ENCODE measurements around the gene LRRN4.
A peak's percentile ranks its signal among the peaks of the same experiment; 100 is the strongest.

The LRRN4 gene

DNA sequence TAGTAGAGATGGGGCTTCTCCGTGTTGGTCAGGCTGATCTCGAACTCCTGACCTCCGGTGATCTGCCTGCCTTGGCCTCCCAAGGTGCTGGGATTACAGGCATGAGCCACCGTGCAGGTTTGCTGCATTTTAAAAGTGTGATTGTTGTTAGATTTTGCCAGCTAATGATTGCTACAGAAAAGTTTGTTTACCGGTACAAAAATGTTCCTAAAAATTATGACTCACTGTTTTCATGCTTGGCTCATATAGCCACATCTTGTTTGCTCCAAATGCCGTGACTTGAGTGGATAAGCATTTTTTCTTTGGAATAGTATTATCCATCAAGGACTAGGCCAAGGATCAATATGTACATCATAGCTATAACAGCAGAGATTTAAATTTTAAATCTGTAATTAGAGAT lies 24.3 kb downstream of the LRRN4 start:
- no peak for DNase-seq

DNA sequence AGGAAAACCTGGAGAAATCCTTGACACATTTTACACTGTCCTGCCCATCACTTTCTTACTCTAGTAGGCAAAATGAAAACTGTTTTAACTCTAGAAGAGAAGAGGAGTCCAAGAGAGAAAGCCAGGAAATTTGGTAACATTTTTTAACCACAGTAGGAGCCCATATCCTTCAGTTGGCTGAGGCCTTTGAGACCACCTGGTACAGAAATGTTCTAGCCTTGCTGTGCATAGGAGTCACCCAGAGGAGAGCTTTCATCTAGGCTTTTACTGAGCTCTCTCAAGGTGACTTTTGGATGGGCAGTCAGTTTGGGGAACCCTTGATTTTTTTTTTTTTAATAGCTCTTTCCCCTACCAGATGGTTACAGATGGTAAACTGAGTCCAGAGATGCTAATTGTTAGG lies 25.0 kb downstream of the LRRN4 start:
- no peak for DNase-seq

DNA sequence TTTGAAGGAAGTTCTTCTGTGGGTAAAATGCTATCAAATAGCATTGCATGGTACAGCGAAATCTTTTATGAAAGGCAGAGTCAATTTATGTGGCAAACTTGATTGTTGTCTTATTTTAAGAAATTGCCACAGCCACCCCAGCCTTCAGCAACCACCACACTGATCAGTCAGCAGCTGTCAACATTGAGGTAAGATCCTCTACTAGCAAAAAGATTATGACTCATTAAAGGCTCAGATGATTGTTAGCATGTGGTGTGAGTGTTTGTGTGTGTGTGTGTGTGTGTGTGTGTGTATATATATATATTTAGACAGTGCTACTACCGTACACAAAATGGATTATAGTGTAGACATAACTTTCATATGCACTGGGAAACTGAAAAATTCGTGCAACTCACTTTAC lies 27.8 kb downstream of the LRRN4 start:
- DNase-seq, result peak in 1 of 5 experiments; percentile 81

DNA sequence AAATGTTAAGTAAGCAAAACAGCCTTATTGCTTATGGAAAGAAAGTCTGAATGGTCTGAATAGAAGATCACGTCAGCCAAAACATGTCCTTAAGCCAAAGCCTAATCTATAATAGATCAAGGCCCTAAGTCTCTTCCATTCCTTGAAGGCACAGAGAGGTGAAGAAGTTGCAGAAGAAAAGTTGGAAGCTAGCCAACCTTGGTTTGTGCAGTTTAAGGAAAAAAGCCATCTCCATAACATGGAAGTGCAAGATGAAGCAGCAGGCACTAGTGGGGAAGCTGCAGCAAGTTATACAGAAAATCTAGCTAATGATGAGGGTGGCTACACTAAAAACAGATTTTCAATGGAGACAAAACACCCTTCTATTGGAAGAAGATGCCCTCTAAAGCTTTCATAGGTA lies 29.1 kb downstream of the LRRN4 start:
- DNase-seq, result no peak

DNA sequence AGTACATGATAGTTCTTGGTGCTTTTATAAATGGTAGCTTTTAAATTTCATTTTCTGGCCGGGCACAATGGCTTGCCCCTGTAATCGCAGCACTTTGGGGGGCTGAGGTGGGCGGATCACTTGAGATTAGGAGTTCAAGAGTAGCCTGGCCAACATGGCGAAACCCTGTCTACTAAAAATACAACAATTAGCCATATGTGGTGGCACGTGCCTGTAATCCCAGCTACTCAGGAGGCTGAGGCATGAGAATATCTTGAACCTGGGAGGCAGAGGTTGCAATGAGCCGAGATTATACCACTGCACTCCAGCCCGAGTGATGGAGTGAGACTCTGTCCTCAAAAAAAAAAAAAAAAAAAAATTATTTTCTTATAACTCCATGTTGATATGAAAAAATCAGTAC lies 36.0 kb downstream of the LRRN4 start:
- no peak for DNase-seq

DNA sequence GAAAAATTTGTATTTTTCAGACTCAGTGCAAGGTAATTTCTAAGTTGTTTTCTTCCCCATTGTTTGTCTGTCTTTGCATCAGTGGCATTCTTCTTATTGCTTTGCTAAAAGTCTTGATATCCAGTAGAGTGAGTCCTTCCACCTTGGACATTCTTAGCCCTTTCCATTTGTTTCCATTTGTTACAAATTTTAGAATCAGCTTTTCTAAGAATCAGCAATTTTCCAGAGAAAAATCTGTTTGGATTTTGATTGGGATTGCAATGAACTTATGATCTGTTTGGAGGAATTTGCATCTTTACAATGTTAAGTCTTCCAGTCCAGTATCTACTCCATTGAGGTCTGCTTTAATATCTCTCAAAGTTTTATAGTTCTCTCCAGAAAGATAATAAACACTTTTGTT lies 36.4 kb downstream of the LRRN4 start:
- DNase-seq, result no peak

DNA sequence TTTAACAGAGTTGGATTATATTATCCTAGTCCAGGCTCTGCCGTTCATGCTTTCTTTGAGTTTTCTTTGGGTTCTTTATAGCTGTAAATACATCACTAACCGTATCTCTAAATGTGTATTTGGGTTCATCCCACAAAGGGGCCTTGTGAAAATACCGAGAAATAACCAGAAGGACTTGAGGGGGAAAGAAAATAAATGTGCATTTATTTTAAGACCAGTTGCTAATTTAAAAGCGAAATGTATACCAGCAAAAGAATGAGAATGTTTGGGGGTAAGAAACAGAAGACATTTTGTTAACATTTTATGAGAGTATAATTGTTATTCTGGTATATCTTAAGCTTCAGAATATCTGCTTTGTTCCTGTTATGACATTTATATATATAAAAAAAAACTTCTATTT lies 38.9 kb downstream of the LRRN4 start:
- DNase-seq, result no peak

DNA sequence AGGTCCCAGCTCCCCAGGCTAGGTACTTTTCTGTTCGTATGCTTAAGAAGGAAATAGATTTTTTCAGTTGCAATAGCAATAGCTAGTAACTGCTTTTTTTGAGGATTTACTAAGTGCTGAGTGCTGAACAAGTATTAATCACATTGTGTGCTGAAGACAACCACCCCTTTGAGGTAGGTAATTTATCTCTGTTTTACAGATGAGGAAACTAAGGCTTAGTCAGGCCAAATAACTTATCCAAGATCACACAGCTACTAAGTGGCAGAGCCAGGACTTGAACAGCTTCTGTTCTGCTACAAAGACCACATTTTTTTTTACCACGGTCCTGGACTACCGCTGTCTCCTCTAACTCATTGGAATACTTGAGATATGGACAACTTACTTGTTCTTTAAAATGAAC lies 39.8 kb downstream of the LRRN4 start:
- no peak for DNase-seq

DNA sequence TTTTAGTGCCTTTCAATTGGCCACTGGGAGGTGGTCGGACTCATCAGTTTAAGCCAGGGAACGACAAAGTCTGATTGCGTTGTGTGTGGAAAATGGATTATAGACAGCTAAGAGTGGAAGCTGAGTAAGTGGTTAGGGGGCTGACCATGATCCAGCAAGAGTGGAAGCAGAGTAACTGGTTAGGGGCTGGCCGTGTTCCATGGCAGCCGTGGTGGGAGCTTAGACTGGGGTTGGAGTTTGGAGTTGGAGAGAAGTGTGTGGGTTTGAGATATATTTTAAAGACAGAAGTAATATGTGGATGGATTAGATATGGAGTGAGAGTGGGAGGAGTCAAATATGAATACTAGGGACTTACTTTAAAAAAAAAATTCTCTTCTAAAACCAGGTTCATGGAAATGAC lies 41.7 kb downstream of the LRRN4 start:
- DNase-seq, result no peak

DNA sequence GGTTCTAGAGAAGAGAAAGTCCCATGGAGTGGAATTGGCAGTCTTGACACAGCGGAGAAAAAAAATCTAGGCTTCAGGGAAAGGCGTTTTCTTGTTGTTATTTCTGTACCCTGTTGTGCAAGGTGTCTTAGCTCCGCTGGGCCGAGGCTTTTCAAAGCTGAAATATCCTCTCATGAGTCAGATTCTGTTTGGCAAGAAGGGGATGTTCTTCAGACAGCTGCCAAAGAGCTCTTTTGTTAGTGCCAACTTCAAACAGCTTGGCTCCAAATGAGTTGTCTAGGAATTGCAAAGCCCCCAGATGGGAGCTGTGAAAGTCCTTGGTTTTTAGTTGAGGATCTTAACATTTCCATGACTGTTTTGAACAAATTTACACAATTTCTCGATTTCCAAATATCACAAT lies 45.6 kb downstream of the LRRN4 start:
- no peak for DNase-seq

DNA sequence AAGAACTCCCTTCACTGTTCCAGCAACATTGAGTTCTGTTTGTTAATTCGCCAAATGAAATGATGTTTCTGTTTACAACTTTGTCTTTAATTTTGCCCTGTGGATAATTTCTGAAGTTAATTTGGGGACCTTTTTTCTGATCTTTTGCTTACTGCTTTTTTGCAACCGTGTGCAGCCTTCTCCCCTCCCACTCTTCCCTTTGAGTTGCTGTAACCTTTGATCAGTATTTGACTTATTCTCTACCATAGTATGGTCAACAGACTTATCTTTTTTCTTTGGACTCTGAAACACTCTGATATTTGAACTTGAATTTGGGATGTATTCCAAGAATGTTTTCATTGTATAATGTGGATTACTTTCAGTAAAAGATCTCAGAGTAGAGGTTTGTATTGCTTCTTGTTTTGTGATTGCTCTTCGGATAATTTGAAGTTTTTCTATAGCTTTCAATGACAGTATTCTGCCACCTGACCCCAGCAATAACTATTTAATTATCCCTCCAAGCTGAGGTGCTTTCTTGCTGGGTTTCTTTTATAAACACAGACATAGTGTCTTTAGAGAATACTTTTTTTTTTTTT lies 46.2 kb downstream of the LRRN4 start:
- no peak for DNase-seq

DNA sequence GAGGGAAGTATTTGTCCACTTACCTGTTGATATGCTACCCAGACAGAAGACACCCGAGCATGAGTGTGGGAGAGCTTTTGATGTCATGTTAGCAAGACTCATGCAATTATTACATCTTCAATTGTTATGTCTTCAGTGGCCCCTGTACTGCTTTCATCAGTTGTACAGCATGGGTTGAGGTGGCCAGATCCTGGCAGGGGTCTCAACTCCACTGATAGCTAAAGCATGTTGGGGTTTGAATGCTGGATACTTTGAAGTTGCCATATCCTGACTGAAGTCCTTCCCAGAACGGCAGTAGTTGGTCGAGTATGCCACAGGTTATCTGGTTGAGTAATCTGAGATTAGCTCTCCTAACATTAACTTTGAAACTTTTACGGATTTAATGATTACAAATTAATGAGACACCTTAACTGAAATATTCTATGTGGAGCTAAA lies 46.7 kb downstream of the LRRN4 start:
- DNase-seq, result no peak

DNA sequence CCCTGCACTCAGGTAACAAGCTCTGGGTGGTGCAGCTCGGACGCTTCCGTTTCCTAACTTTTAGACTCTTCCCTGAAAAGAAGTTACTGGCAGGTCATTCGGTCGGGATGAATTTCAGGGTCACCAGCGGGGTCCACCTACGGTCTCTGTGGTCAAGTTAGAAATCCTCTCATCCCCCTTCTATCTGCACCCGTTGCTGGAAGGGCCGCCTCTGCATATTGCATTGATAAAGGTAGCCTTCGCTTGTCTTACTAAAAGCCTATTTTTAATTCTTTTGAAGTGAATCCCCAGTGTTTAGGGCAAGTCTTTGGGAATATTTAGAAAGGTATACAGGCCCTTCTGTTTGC lies 47.3 kb downstream of the LRRN4 start:
- DNase-seq, result no peak

DNA sequence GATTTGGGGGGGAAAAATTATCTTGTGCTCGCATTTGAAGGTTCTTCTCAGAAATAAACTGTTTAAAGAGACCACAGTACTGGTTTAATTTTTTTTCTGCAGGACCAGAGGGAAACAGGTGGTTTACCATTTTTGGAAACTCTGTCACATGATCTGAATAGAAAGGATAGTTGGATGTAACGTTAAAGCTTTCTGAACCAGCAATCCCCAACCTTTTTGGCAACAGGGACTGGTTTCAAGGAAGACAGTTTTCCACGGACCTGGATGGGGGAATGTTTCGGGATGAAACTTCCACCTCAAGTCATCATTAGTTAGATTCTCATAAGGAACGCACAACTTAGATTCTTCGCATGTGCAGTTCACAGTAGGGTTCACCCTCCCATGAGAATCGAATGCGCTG lies 53.0 kb downstream of the LRRN4 start:
- DNase-seq, result no peak

DNA sequence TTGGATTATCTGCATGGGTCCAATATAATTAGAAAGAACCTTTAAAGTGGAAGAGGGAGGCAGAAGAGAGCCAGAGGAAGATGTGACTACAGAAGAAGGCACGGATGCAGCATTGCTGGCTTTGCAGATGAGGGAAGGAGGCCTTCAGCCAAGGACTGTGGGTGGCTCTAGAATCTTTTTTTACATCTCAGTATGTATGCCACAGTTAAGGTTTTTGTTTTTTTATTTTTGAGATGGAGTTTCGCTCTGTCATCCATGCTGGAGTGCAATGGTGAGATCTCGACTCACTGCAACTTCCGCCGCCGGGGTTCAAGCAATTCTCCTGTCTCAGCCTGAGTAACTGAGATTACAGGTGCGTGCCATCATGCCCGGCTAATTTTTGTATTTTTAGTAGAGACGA lies 54.1 kb downstream of the LRRN4 start:
- DNase-seq, result no peak

DNA sequence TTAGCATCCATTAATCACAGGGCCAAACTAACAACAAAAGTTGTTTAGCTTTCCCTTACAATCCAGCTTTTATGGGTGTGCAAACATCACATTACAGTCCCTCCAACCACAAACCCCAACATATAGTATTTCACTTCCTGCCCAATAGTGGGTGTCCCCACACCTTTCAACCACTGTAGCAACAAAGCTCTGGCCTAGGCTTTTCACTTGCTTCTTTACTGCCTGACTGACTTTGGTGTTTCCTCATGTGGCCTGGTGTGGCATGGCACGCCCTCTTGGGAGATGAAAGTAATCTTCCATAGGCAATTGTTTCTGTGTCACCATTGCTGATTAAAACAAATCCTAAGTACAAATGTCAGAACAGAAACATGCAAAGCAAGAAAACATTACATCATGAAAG lies 57.1 kb downstream of the LRRN4 start:
- DNase-seq, result peak in 3 of 5 experiments; percentile 8 to 86 (median 80)

DNA sequence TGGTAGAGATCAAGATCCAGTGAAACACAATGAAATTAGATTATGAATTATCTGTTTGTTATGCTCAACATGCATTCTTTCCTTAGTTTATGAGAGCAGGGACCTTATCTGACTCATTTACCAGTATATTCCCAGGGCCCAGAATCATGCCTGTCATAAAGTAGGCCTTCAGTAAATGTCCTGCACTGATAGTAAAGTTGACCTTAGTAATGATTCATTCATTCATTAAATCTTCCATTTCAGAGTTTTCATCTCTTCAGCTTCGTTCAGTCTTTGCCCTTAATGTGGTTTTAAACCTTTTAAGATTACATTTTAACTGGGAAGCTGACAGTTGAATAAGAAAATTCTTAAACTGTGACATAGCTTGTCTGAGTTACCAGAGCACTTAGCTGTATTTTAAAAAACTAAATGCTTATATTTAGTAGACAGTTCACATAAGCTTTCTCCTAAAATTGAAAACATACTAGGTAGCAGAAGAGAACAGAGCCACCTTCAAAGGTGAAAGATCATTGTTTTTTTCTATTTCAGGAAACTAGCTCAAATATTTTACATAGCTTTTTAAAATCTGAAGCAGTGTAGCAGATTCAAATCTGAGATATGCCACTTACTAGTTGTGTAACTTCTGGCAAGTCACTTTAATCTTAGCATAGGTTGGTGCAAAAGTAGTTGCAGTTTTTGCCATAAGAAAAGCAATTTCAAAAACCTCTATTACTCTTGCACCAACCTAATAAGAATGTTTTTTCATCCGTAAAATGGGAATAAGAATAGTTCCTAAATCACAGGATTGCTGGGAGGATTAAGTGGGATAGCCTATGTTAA lies 62.0 kb downstream of the LRRN4 start:
- DNase-seq, result no peak

DNA sequence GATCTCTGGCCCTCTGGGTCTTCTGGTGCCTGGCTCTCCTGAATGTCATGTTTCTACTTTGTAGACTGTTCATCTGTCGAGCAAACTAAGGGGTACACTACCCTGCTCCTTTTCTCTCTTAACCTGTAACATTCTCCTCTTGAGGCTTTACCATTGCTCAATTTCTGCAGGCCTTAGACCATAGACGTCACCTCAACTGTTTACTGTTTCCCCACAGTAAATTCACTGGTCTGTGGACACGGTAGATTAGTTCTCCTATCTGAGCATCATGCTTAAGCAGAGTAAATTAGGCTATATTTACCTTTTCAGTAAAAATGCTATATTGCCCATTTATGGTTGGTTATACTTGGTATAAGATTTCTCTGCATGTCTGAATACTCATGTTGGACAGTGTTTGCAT lies 62.9 kb downstream of the LRRN4 start:
- no peak for DNase-seq

All from T-helper 2 cell (primary cell).